HG02623 (cell line): ENCODE results near the gene RNF144B.
"Not testable (repeated sequence)": the region's sequence is repeated elsewhere in the genome, so short reads cannot be mapped to it uniquely, and the experiment has no call there.

Source experiments
- ATAC-seq: cut with Tn5 transposase; IDR thresholded peaks from one replicate; pipeline ENCODE4 v1.9.1; 2021; ENCODE audit warnings: moderate library complexity; ENCODE audit not compliant: unreplicated experiment

The RNF144B gene

GRCh38 chr6:18405477-18406293, 18.5 kb downstream of the RNF144B start:
- ATAC-seq, result no peak

- ATAC-seq, result no peak
Measured at GRCh38 chr6:18406955-18407749, 20.0 kb downstream of the RNF144B start.

- ATAC-seq, result not testable (repeated sequence)
Measured at GRCh38 chr6:18409602-18410001, 22.5 kb downstream of the RNF144B start.

GRCh38 chr6:18410412-18410811, 23.3 kb downstream of the RNF144B start:
- no peak for ATAC-seq

- no peak for ATAC-seq
Measured at GRCh38 chr6:18412068-18412467, 24.9 kb downstream of the RNF144B start.

DNA sequence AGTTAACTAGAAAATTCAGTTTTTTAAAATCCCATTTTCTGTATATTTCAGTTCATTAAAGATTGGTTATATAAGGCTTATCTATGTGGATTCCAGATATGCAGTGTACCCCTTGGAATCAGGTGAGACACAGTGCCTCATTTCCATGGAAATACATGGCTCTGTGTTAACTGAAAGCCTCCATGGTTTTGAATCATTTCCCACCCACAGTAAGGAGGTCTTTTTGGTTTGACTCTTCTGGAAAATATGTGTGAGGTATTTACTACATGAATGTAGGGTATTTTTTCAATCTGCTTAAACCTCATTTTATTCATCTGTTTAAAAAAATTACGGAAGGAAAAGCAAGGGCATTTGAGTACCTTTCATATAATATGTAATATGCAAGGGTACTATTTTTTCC, 25.5 kb downstream of the RNF144B start:
- ATAC-seq, result no peak

DNA sequence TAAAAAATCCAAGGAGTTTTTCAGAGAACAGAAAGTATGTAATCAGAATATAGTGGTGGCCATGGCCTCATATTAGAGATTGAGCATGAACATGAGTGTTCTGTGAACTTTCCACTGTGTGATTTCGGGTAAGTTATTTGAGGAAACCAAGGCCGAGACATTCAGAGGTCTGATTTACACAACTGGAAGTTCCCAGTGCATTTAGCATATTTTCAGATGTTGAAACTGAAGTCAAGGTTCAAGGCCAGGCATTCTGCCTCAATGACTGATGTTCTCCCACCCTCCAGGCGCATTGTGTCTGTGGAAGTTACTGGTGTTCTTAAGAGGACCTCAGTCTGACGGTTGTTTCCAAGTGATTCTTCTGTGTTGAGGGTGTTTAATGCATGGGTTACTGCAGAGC, 26.2 kb downstream of the RNF144B start:
- no peak for ATAC-seq

GRCh38 chr6:18414116-18414515, 27.0 kb downstream of the RNF144B start:
- no peak for ATAC-seq

GRCh38 chr6:18415207-18415606, 28.1 kb downstream of the RNF144B start:
- ATAC-seq, result no peak

DNA sequence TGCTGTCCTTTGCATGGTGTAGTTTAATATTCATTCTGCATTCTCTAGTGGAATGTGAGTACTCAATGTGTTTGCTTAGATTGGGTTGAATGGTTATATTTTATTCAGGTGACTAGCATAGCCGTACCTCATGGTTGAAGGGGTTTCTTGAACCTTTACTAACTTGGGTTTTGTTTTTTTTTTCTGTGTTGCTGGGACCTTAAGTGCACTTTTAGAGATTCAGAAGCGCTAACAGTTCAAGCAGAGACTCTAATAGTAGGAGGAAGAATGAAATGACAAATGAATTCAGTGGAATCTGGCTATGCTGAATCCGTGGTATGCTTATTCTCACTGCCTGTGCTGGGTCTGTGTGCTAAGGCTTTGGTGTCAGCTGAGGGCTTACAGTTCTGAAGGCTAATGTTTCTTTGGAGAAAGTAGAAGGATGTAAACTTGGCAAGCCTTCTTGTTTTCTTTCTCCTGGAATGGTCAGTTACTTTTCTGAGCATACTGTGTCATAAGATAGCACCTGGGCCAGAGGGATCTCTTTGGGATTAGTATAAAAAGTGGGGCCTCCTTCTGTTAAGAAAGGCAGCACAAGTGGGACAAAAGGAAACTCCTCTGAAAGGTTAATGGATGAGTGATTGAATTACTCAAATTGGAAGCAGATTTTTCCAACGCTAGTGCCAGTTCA, 28.7 kb downstream of the RNF144B start:
- no peak for ATAC-seq

- ATAC-seq, result no peak
Measured at GRCh38 chr6:18416341-18416679, 29.2 kb downstream of the RNF144B start.

GRCh38 chr6:18420328-18420727, 33.2 kb downstream of the RNF144B start:
- ATAC-seq, result no peak

- no peak for ATAC-seq
Measured at GRCh38 chr6:18422136-18422535, 35.0 kb downstream of the RNF144B start.

DNA sequence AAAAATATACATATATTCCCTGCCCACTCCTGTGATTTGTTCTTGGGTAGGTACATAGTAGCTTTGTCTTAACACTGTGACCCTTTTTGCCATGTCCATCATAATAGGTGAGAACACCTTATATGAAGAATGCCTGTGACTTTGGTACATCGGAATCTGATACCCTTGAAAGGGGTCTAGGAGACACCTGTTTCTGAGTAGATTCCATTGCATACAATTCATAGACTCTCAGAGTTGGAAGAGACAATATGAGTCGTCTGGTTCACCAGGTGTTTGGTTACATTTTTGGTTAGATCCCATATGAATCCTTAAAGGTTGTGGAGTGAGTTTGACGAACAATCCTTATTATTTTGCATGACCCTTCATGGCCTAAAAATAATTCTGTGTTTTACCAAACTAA, 36.3 kb downstream of the RNF144B start:
- ATAC-seq, result no peak

- no peak for ATAC-seq
Measured at GRCh38 chr6:18424201-18424600, 37.1 kb downstream of the RNF144B start.

GRCh38 chr6:18425218-18425617, 38.1 kb downstream of the RNF144B start:
- no peak for ATAC-seq

GRCh38 chr6:18427296-18427695, 40.1 kb downstream of the RNF144B start:
- ATAC-seq, result no peak

DNA sequence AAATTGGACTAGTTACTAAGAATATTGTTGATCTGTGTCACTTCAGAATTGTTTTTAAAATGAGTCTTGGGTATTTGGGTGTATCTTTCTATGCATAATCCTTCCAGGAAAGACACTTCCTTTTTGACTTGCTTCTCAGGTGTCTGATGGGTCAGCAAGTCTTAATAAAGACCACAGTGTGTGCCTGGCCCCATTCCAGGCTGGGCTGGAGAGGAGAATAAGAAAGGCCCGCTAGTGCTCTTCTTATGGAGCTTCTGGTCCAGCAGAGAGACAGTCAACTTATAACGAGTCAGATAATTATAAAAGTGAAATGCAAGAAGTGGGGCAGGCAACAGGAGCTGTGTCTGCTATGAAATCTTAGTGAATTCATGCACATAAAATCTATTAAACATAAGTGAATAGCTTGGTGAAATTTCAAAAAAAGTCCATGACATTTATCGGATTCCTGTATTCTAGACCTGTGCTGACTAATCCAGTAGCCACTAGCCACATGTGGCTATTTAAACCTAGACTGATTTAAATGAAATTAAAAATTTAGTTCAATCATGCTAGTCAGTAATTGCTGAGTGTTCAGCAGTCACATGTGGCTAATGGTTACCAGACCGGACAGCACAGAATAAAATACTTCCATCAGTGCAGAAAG, 42.6 kb downstream of the RNF144B start:
- no peak for ATAC-seq

- ATAC-seq, result no peak
Measured at GRCh38 chr6:18431581-18431980, 44.4 kb downstream of the RNF144B start.

- ATAC-seq, result no peak
Measured at GRCh38 chr6:18432180-18432579, 45.0 kb downstream of the RNF144B start.

DNA sequence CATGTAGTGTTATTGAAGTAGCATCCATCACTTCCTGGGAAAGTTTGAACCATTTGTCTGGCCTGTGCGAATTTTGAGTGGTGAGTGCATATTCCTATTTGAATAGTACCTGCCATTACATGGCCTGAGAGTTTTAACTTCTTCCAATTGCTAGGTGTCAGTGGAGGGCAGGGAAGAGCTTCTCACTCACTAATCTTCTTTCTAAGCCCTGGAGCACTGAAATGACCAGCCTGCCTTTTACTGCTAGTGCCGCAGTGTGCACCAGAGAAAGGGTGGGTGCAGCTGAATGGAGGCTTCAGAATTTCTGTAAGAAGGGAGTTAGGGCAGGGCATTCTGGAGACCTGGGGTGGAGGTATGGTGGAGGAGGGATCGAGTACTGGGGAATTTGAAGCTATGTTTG, 45.5 kb downstream of the RNF144B start:
- no peak for ATAC-seq
